Measurements from ENCODE around the gene OSBPL1A.

The OSBPL1A gene

GRCh38 chr18:24397694-24398368 lies at the start of gene OSBPL1A:
Gene OSBPL1A, minus strand, starts transcription at chr18:24397824. Its CDS starts 20,291 bp downstream, at chr18:24377533.
- in situ Hi-C loops (cut with MboI; ENCODE audit: low sequenced_read_pairs) = no loop called here

DNA sequence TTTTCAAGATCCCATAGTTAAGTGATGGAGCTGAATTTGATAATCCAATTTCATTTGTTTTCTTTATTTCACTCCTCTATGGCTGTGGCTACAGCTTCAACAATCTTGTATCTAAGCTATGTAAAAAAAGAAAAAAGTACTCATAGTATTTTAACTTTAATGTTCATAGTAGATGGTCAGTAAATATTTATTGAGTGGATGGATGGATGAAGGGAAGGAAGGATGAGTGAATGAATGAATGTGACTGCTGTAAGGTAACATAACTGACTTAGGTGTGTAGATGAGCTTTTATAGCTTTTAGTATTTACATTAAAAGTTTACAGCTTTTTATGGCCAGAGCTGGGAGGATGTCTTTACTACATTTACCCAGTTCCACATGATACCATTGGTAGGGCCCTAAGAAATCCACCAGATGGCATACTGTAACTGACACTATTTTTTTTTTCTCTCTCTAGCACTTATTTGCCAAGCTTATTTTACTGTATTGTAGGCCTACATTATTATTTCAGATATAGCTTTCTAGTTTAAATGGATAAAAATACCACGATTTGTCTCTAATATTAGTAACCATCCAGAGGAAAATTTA lies 49.4 kb upstream of the OSBPL1A start:
- in situ Hi-C loops (cut with MboI; ENCODE audit: low sequenced_read_pairs) = no loop called here

GRCh38 chr18:24446453-24446852 lies 48.8 kb upstream of the OSBPL1A start:
- in situ Hi-C loops (cut with MboI; ENCODE audit: low sequenced_read_pairs) = no loop called here

DNA sequence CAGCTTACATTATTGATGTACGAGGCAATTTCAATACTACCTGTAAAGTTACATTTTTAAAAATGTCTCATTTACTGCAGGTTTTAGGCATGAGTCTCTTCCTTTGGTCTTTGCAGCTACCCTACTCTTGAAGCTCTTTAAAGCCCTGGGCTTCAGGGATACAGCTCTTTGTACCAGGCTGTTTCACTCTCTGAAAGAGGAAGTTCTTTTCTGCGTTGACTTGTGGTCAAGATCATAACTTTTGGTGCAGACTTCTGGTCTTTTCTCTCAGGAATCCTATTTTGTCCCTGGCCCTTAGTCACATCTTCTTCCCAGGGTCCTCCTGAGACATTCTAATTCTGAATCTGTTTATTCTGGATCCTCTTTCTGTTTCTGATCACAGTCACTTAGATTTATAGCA lies 46.2 kb upstream of the OSBPL1A start:
- in situ Hi-C loops (cut with MboI; ENCODE audit: low sequenced_read_pairs) = no loop called here

- in situ Hi-C loops (cut with MboI; ENCODE audit: low sequenced_read_pairs) = no loop called here
Measured at GRCh38 chr18:24436939-24437338, 39.3 kb upstream of the OSBPL1A start.

DNA sequence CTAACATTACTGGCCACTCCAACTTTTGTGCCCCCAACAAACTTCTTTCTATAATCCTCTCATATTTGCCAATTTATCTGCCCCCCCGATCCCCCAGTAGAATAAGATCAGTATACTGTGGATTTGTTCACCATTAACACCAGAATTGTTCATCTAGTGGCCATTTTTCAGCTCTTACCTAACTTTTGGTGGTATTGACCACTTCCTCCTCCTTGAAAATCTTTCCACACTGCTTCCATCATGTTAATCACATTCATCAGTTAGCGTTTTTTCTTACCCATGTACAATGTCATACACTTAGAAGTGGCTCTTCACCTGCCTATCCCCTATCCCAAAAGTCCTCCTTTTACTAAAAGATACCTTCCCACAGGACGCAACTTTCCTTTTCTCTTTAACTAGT lies 35.0 kb upstream of the OSBPL1A start:
- in situ Hi-C loops (cut with MboI; ENCODE audit: low sequenced_read_pairs) = no loop called here

DNA sequence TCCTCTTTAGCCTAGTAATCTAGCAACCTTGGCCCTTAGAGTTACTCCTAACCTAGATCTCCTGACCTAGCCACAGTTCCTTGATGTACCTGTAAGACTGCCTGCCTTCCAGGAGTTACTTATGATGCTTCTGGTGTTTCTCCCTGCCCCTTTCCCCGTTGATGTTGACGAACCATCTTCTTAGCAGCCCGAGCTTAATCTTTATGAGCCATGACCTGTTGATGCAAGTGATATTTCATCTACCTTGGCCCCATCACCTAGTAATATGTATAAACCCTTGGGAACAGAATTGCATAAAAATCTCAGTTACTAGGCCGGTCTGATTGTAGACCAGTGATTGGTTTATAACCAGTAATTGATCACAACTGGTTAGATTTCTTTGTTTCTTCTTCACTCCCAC lies 31.6 kb upstream of the OSBPL1A start:
- in situ Hi-C loops (cut with MboI; ENCODE audit: low sequenced_read_pairs) = no loop called here

DNA sequence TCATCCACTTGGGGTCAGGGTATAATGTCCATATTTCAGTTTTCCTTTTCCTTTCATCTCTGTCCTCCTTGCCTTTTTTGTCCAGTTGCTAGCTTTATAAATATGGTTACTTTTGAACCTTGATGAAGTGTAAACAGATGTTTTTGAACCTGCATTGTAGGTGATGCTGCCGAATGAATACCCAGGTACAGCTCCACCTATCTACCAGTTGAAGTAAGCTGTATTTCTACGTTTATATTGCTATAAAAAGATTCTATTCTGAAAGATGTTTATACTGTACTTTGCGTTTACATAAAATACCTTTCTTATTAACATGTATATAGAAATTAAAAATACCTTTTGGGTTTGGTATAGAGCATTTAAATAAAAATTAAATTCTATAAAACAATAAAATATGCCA lies 31.1 kb upstream of the OSBPL1A start:
- in situ Hi-C loops (cut with MboI; ENCODE audit: low sequenced_read_pairs) = no loop called here

DNA sequence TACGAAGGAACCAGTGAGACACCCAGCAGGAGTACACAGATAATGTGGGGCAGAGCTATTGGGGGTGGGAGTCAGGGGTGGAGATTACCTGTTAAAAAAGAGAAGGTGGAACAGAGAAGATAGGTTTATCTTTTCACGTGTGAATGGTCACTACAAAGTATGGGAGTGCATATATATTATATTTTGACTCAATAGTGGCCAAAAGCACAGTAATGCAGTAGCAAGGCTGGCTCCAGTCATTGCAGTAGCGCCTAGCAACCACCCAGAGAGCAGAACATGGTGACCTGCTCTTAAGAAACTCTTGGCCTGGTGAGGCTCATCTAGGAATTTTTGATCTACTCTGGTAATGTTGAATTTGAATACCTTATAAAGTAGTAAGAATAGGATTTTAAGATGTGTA lies 29.9 kb upstream of the OSBPL1A start:
- in situ Hi-C loops (cut with MboI; ENCODE audit: low sequenced_read_pairs) = no loop called here

DNA sequence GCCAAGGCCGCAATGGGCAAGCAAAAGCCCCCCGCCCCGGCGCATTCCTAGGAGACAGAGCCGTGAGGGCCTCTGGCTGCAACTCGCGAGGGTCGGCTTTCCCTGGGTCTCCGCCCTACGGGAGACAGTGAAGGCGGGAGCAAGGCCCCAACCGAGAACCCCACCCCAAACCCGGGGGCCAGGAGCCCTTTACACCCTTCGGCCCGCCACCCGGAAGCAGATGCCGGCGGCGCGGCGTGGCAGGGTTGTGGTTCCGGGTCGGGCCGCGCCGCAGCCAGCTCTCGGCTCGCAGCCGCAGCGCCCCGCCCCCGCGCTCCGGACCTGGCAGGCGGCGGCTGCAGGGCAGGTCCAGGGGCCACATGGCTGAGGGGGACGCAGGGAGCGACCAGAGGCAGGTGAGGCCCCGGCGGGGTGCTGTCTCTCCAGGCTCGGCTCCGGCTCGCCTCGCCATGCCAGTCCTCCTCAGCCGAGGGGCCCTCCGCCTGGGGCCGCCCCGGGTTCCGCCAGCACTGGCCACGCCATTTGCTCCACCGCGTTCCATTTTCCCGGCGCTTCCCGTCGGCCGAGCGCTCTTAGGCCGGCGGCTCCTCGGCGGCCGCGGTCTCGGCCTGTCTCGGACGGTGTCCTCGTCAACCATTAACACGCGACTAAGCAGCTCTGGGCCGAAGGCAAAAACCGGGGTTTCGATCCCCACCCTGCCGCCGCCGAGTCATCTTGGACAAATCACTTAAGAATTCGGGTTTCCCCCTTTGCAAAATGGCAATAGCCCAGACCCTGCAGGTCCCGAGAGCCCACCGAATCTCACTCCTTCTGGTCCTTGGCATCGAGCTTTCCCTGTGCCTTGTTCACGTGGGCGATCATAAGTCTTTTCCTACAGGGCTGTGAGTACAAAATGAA lies 29.0 kb upstream of the OSBPL1A start, which contains the start of gene IMPACT:
IMPACT (plus strand) TSS at position 273 of the 897 bp plus-strand sequence; CDS start at position 360, 87 bp downstream.
- in situ Hi-C loops (cut with MboI; ENCODE audit: low sequenced_read_pairs) = no loop called here

DNA sequence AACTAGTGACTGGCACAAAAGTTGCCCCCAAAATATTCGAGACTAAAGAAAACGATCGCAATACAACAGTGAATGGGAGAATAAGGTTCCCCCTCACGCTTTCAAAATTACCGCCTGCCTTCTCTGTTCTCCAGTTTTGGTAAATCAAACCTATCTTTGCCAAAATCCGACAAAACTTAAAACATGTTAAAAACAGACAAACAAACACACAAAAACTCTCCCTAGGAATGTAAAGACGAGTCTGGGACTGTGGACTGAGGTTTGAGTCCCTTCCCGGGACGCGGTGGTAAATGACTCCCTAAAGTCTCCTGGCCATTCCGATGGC lies 28.4 kb upstream of the OSBPL1A start:
- in situ Hi-C loops (cut with MboI; ENCODE audit: low sequenced_read_pairs) = no loop called here

DNA sequence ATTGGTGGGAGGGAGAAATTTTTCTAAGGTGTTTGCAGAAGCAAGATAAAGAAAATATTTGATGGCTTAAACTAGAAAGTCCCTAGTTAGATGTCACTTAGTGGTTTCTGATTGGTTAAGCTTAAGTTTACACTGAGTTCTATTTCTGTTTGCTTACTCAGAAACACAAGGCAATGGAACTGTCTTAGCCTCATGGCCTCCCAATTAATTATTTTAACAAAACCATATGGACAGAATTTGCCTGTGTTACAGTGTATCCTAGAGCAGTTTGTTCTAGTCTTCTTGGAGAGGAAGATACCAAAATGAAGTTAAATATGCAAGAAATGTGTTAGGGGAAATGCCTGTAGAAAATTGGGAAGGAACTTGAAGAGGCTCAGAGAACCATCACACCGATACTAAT lies 24.2 kb upstream of the OSBPL1A start:
- in situ Hi-C loops (cut with MboI; ENCODE audit: low sequenced_read_pairs) = no loop called here

GRCh38 chr18:24420551-24420950 lies 22.9 kb upstream of the OSBPL1A start:
- in situ Hi-C loops (cut with MboI; ENCODE audit: low sequenced_read_pairs) = no loop called here

GRCh38 chr18:24417480-24417879 lies 19.9 kb upstream of the OSBPL1A start:
- in situ Hi-C loops (cut with MboI; ENCODE audit: low sequenced_read_pairs) = no loop called here

DNA sequence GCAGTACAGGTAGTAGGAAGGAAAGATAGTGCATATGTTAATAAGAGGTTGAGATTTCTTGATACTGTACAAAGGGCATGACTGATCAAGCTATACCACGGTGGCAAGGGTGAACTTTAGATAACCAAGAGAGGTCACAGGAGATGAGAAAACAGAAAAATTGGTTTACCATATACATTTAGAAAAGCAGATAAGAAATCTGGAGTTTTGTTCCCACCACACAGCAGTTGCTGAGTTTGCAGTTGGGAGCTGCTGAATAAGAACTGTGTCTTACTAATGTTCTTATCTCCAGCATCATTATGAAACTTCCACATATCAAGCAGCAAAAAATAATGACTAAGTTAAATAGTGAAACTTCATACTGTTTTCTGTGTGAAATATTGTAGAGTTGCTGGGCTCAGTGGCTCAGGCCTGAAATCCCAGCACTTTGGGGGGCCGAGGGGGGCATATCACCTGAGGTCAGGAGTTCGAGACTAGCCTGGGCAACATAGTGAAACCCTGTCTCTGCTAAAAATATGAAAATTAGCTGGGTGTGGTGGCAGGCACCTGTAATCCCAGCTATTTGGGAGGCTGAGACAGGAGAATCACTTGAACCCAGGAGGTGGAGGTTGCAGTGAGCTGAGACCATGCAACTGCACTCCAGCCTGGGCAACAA lies 16.9 kb upstream of the OSBPL1A start:
- in situ Hi-C loops (cut with MboI; ENCODE audit: low sequenced_read_pairs) = no loop called here

DNA sequence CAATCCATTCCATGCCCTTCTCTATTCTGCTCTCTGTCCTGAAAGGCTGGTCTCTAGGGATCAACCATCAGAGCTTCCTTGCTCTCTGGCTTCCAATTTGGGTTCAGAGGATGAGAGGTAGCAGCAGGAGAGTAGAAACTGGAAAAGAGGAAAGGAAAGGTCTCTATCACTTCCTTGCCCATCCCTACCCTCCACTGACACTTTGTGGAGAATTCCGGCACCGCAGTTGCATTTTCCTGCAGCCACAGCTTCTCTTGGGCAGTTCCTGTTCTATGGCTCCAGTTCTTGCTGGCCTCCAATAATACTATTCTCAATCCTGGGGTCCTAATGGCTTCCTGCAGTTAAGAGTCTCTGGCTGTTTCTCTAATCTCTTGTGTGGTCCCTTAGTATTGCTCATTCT lies 15.5 kb upstream of the OSBPL1A start:
- in situ Hi-C loops (cut with MboI; ENCODE audit: low sequenced_read_pairs) = no loop called here

DNA sequence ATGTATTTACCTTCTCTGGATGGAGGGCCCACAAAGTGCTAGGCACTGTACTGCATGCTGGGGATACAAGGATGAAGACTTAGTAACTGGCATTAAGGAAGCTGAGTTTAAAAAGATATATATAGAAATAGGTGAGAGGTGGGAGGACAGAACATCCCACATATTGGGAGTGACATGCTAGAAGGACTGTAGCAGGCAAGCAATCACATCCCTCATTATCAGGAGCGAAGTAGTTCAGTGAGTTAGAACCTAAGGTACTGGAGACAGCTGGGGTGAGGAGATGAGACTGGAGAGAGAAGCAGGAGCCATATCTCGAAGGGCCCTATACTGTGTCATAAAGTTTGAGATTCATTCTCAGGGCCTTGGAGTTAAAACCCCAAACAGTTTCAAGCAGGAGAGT lies 10.9 kb upstream of the OSBPL1A start:
- in situ Hi-C loops (cut with MboI; ENCODE audit: low sequenced_read_pairs) = no loop called here

DNA sequence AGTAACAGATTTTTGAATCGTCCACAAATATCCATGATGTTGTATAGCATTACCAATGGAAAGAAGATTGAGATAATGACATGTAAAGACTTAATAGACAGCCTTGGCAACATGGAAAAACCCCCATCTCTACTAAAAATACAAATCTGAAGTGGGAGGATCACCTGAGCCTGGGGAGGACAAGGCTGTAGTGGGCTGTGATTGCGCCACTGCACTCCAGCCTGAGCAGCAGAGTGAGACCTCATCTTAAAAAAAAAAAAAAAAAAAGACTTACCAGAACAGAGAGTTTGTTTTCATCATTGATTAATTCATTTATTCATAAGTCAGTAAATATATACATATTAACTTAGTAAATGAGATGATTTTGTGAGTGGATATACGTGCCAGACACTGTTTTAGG lies 7.0 kb upstream of the OSBPL1A start:
- in situ Hi-C loops (cut with MboI; ENCODE audit: low sequenced_read_pairs) = no loop called here

DNA sequence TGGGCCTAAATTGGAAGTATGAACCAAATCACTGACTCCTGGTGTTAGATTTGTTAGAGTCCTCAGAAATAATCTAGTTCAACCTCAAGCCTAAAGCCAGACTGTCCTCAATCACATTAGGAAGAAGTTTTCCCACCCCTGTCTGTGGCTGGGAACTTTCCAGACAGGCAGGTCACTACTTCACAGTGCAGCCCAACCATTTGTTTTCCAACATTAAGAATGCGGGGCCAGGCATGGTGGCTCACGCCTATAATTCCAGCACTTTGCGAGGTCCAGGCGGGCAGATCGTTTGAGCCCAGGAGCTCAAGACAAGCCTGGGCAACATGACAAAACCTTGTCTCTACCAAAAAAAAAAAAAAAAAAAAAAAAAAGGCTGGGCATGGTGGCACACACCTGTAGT lies 5.5 kb upstream of the OSBPL1A start:
- in situ Hi-C loops (cut with MboI; ENCODE audit: low sequenced_read_pairs) = no loop called here

- in situ Hi-C loops (cut with MboI; ENCODE audit: low sequenced_read_pairs) = no loop called here
Measured at GRCh38 chr18:24402209-24402785, 4.7 kb upstream of the OSBPL1A start.

GRCh38 chr18:24400587-24400986 lies 3.0 kb upstream of the OSBPL1A start:
- in situ Hi-C loops (cut with MboI; ENCODE audit: low sequenced_read_pairs) = no loop called here

All from hTERT RPE-1 (cell line).